HG02970 (cell line): ENCODE data around the gene DMRTA2.

Experiments
- ATAC-seq: cut with Tn5 transposase; IDR thresholded peaks from one replicate; pipeline ENCODE4 v1.9.1; 2021; ENCODE audit warnings: mild to moderate bottlenecking, moderate library complexity, moderate number of reproducible peaks; ENCODE audit not compliant: unreplicated experiment, low FRiP score

Gene DMRTA2

GRCh38 chr1:50424045-50424883 lies 1.0 kb upstream of the DMRTA2 start:
- no peak for ATAC-seq

DNA sequence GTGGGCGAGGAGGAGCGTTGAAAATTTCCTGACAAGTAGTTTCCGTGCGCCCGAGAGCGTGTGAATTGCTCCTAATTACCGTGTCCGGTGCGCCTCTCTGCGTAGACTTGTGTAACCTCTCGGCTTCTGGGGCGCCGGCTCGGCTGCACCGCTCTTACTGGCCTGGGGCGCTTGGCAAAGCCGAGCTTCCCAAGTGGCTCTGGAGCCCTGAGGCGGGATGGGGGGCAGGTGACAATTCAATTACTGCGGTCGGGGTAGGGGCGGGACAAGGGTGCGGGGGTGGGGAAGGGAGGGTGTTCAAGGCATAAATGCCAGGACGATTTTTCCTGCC lies 392 bp upstream of the DMRTA2 start:
- no peak for ATAC-seq

DNA sequence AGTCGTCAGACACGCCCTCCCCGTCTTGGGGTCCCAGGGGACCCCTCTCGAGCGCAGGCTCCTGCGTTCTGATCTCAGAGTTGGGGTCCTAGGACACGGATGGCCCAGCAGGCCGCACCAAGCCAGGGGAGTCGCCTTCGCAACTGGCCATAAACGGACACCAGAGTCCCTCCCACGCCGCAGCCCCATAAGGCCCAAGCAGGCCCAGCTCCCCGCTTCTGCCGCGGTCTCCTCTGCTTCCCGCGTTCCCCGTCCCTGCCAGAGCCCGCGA lies 633 bp downstream of the DMRTA2 start:
- ATAC-seq = no peak

DNA sequence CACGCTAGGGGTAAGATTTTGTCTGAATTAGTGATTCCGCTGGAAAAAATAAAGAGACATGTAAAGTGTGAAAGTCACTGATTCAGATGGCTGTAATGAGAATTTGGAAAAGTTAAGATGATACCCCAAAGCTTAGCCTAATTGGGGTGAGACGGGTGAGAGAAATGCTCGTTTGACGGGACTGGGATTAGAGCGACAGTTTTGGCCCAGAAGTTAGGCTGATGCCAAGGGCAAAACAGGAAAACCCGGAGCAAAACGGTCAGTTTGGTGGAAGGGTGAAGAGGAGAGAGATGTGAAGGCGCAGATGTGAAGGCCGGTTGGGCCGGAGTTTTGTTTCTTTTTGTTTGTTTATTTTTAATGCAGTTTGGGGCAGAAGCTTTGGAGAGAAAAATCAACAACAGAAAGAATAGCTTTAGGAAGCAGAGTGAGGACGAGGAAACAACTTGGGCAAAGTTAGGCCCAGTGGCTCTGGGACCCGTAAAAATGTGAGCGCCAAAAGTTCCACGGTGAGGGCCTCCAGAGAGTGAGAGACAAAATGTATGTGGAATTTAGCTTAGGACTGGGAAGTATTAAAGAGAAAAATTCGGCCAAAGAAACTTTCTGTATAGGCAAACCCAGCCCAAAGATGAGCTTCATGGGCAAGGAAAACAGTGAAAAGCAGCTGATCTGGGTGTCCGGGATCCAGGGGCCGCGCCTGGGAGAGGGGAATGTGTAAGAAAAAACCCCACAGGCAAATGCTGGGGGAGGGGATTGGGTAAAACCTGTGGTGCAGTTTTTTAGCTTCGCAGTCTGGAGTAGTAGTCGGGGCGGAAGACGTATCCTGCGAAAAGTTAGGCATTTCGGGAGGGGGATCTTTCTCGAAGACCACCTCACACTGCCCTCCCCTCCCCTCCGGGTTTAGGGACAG lies 1.2 kb downstream of the DMRTA2 start:
- no peak for ATAC-seq

GRCh38 chr1:50421366-50421748 lies 1.9 kb downstream of the DMRTA2 start:
- ATAC-seq = no peak

DNA sequence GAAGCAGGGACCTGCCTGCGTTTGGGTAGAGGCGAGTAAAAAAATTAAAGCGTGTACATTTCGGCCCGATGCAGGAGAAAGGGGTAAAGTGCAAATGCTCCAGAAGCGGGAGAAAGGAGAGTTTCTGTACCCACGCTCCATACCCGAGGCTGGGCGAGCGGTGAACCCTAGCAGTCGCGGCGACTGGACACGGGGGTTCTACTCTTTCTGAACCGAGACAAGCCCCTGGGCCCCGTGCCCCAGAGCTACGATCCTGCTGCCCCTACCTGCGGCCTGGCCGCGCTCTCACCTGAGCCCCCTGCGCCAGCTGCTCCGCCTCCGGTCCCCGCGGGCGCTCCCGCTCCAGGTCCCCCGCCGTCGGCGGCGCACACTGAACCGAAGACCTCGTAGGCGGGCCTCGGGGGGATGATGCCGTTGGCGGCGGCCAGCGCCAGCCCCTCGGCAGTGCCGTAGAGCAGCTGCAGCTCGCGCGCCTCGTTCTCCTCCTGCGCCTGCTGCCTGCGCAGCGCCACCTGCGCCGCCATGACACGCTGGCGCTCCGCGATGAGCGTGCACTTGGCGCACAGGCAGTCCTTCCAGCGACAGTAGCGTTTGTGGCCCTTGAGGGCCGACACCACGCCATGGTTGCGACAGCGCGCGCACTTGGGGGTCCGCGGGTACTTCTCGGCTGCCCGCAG lies 2.4 kb downstream of the DMRTA2 start:
- no peak for ATAC-seq

GRCh38 chr1:50419907-50420677 lies 3.2 kb downstream of the DMRTA2 start:
- no peak for ATAC-seq

DNA sequence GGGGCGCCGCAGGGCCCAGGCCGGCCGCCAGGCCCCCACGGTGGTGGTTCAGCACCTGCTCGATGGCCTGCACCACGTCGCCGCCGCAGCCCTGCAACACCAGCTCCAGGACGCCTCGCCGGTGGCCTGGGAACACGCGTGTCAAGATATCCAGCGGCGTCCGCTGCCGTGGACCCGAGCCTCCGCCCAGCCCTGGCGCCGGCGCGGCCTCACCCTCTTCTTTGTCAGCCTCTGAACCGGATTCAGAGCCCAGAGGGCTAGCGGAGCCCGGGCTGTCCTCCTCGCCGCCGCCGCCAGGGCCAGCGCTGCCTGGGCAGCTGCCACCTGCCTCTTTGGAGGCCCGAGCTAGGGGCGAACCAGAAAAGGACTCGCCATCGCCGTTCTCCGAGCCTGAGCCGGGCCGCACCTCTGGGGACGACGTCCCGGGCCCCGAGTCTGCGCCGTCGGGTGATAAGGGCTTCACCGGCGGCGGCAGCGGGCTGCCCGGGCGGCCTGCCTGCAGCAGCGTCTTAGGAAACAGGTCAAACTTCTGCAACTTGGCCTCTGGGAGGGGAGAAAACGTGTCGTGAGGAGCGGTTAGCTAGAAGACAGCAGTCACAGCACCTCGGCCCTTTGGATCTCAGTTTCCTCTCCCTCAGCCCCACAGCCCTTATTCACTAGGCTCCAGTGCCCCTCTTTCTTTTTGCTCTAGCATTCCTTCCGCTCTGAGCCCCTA lies 3.9 kb downstream of the DMRTA2 start:
- ATAC-seq = no peak

- no peak for ATAC-seq
Measured at GRCh38 chr1:50418600-50419109, 4.6 kb downstream of the DMRTA2 start.

GRCh38 chr1:50417946-50418599 lies 5.2 kb downstream of the DMRTA2 start:
- no peak for ATAC-seq

DNA sequence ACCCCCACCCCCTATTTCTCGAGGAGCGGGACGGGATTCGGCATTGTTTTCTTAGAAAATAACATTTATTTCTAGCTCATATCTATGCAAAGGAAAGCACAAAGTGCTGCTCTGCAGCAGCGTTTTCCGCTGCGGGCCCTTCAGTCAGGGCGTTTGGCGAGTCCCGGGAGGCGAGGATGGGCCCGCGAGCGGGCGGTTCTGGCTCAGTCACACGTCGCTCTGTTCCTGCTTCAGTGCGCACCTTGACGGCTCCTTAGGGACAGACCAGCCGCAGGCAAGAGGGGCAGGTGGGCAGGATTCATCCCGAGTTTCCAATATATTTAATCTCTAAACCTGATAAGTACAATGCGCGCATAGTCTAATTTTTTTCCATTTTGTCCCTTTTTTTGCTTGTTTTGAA lies 5.7 kb downstream of the DMRTA2 start:
- no peak for ATAC-seq

DNA sequence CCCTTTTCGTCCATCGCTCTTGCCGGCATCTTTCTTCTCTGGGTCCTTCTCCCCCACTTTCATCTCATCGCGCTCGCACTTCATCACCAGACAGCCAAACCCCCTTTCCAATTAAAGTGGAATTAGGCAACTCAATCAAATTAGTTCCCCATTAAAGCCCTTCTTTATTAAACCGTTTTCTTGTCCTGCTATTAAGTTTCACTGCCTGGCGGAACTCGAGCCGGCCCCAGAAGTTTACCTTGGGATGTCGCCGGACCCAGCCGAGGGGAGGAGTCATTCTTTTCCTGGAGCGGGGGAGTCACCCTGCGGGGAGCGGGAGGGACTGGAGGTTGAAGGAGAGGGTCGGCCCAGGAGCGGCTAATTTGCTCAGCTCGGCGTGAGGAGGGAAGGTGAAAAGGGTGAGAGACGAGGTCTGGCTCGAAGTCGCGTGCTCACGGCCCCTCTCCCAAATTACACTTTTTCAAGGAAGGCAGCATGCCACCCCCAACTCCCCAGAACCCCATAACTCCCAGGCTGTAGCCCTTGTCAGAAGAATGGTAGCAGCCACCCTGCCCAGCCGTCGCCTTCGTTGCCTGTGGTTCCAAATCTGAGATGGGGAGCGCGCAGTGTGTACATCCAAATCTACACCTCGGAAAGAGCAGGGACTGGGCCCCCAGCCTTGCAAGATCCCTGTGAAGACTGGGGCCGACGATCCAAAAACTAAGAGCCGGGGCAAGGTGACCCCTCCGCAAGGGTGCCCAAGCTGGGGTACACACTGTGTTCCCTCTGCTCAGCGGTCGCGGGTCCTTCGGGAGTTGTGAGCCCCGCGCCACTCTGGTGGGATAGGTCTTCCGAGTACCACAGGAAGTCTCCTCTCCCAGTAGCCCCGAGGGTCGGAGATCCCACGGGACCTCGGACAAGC lies 6.4 kb downstream of the DMRTA2 start:
- ATAC-seq = no peak

DNA sequence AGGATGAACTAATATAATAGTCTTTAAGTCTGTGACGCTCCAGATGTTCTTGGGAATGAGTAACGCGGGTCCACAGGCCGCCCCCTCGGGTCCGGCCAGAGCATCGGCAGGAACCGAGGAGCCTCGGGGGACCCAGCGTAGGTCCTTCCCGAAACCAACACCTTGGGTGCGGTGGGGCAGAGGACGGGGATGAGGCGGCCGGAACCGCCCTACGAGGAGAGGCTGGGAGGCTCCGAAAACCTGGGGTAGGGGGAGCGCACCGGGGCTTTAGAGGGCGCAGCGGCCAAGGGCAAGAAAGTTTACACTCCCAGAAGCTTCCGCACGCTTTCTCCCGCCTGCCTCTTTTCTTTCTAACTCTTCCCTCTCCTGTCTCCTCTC lies 7.1 kb downstream of the DMRTA2 start:
- no peak for ATAC-seq

DNA sequence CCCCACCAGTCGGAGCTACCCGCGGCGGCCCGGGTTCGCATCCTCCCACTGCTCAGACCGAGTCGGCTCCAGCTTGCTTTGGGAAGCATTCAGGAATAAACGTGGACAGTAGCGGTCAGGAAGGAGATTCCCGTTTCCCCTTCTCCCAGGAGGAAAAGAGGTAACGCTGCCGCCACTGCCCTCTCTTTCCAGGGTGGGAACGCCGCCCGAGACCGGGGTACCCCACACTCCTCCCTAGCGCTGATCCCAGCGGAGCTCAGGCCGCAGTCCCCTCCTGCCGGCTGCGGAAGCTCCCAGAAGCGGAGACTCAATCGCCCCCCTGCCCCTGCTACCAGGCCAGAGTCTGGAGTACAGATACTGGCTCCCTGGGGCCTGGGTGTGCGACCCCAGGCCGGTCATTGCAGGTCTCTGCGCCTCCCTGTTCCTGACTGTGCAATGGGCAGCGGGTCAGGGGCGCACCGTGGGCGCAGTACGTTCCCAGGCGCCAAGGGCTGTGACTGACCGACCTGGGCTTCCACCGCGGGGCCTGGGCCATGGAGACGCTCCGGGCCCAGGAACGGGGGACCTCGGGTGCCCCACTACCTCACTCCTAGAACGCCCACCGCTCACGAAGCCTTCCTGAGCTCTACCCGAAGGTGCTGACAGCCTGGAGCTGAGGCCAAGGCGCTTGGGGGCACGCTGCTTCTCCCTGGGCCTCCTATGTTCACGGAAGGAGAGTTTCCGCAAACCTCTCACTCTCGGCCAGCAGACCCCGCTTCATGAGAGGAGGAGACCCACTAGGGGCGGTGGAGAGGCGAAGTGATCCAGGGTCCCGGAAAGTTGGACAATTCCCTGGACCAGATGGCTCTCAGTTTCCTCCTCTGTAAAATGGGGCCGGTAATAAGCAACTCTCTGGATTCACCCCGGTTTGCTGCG lies 7.8 kb downstream of the DMRTA2 start:
- no peak for ATAC-seq

GRCh38 chr1:50414853-50415234 lies 8.4 kb downstream of the DMRTA2 start:
- no peak for ATAC-seq

GRCh38 chr1:50412813-50413476 lies 10.3 kb downstream of the DMRTA2 start:
- no peak for ATAC-seq

DNA sequence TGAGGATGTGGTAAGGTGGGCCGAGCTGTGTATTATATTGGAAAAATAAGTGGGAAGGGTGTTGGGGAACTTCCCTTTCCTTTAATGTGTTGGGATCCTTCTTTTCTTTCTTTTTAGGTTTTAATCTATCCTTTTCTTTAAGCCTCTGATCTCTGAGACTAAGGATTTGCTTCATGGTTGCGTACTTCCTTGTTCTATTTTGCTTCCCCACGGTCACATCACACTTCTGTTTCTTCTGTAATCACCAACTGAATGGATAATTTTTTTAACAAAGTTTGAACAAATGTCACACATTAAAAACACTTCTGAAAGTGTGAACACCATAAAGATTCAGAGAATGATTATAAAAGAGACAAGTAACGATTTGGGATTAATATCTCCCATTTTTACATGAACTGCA lies 17.4 kb downstream of the DMRTA2 start:
- no peak for ATAC-seq
